Activated T-cell treated with anti-CD3 and anti-CD28 coated beads for 24 hours (primary cell): ENCODE results near the gene LRG1.
A peak's percentile ranks its signal among the peaks of the same experiment; 100 is the strongest.
"Not testable (repeated sequence)": the region's sequence is repeated elsewhere in the genome, so short reads cannot be mapped to it uniquely, and the experiment has no call there.

Source experiments
- DNase-seq: peaks from one replicate; pipeline ENCODE4 v3.0.0-alpha.2; 2020; ENCODE audit warnings: low read depth

The LRG1 gene

DNA sequence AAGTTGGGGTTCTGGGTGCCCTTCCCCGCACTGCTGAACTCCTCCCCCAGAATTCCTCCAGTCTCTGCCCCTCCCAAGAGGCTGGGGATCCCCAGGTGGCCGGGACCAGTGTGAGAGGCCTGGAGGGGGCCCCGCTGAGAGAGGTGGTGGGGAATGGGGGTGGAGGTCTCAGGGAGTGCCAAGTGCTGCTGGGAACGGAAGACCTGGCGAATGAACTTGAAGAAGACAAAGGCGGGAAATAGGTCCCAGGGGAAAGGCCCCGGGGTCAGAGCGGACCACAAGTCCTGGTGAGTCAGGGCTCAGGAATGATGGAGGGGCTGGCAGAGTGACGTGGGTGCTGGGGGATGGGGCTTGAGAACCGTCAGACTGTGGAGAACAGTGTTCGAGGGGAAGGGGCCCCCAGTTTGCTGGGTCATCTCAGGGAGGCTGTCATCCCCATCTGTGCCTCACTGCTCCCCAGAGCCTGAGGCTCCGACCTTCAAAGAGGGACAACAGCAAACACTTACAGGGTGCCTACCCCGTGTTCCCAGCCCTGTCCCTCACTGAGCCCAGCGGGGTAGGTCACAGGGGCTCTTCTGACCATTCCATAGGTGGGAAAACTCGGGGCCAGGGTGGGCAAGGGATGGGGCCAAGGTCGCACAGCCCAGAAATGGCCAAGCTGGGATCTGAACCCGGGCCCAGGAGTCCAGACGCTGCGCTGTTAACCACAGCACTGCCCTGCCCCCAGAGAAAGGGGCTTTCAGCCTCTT is 35.6 kb upstream of the LRG1 start:
- no peak for DNase-seq

DNA sequence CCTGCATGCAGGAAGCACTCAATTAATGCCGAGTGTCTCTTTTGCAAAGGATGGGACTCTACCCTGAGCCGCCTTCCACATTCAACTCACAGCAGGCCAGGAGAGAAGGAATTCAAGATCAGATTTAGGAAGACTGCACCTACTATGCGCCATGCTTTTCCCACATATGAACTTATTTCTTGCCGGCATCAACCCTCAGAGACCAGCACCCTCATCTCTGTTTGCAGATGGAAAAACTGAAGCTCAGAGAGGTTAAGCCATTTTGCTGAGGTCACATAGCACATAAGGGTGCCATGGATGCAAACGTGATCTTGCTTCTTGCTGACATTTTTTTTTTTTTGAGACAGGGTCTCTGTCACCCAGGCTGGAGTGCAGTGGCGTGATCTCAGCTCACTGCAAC is 33.8 kb upstream of the LRG1 start:
- no peak for DNase-seq

DNA sequence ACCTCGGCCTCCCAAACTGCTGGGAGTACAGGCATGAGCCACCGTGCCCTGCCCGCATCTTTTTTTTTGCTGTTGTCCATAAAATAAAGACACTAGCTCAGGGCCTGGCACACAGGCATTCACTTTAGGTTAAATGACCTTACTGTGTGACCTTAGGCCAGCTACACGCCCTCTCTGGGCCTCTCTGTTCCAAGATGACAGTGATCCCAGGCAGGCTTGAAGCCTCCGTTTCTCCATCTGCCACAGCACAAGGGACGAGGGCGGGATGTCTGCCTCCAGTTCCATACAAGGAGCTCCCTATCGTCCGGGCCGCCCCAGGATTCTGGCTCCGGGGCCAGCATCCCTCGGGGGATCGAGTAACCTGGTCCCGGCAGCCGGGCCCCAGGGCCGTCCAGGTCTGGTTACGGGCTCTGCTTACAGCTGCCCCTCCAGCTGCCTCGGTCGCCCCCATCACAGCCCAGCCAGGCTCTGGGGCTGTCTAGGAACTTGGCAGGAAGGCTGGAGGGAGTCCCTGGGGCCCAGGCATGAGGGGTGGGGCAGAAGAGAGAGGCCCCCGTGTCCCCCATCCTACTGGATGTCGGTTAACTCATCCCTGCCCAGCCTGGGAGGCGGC is 31.6 kb upstream of the LRG1 start:
- no peak for DNase-seq

DNA sequence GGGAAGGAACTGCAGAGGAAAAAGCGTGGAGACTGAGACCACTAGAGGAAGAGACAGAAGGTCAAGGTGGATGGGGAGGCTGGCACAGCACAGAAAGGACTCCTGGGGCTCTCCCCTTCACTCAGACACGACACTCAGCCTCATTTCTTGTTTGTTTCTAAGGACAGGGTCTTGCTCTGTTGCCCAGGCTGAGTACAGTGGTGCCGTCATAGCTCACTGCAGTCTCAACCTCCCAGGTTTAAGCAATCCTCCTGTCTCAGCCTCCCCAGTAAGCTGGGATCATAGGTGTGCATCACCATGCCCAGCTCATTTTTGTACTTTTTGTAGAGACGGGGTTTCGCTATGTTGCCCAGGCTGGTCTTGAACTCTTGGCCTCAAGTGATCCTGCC is 31.1 kb upstream of the LRG1 start:
- DNase-seq = no peak

GRCh38 chr19:4570402-4570801 is 30.6 kb upstream of the LRG1 start:
- no peak for DNase-seq

- no peak for DNase-seq
Observed at GRCh38 chr19:4568886-4569285, 29.1 kb upstream of the LRG1 start.

GRCh38 chr19:4567584-4568071 is 27.8 kb upstream of the LRG1 start:
- peak; percentile 56 for DNase-seq

DNA sequence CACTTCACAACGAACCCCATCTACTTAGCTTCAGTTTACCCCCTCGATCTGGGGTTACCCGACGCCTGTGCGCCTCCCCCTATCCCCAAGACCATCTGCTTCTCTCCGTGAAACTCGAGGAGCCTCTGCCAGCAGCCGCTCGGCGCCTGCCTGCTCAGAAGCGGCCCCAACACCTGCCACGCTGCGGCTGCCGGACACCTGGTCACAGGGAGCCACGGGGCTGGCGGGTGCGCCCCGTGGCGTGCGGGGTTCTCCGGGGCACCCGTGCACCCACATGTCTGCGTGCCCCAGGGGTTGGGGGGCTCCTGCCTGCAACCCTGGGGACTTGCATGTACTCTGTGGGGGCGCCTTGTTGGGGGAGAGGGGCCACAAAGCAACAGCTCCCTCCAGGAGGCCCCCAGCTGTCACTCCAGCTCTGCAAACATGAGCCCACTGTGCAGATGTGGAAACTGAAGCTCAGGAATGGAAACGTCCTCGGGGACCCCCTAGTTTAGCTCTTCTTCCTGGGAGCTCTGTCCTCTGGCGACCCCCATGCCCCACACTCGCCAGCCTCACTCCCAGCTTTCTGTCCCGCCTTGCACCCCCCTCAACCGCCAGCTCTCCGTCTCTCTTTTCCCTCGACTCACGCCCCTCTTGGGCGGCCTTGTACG is 26.7 kb upstream of the LRG1 start:
- DNase-seq = no peak

GRCh38 chr19:4563562-4563961 is 23.7 kb upstream of the LRG1 start:
- DNase-seq = not testable (repeated sequence)

- DNase-seq = not testable (repeated sequence)
Observed at GRCh38 chr19:4562085-4562484, 22.2 kb upstream of the LRG1 start.

DNA sequence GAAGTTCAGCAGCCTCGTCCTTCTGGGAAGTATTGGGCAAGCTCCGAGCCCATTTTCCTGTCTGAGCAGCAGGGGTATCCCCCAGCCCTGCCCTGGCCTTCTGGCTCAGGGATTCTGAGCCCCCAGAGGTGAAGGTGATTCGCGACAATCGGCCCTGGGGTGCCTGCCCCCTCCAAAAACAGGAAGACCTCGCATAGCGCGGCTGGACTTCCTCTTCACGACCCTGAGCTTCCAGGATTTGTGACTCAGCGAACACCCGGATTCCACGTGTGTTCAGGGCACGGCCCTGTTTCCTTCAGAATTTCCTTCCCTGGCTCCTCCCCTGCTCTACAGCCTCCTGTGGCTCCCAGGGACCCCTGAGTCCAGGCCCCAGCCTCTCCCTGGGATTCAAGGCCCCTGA is 19.7 kb upstream of the LRG1 start, which contains the start of gene SEMA6B:
TSS of gene SEMA6B (minus strand) at position 116 of the 400 bp plus-strand sequence. CDS start 1,227 bp downstream, outside the sequence.
- DNase-seq = no peak

GRCh38 chr19:4557971-4558941 is 18.4 kb upstream of the LRG1 start:
- DNase-seq = no peak

DNA sequence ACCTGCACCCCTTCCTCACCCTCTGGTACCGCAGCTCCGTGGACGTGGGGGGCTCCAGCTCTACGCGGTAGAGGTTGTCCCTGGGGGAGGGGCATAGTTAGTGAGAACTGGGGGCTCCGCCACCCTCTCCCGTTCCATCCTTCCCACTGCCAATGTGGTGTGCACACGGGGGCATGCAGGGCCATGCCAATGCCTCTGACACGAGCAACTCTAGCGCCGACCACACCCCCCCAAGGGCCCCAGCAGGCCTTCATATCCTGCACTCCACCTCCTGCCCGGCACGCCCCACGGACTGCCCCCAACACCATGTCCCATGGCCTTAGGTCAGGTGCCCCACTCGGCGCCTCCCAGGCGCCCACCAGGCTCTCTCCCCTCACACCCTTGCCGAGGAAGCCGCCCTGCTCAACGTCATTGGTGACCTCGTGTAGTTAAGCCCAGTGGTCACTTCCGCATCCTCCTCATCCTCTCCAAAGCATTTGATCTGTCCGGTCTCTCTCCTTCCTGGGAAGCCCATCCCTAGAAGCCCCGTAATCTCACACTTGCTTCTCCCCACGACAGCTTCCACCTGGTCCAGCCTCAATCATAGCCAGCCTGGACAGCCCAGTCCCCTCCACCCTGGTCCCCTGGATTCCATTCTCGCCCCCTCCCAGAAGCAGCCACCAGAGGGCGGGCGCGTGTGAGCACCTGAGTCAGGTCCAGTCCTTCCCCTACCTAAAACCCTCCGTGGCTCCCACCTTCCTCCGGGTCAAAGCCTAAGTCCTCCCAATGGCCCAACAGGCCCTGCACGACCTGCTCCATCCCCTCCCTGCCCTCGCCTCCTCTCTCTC is 17.5 kb upstream of the LRG1 start:
- no peak for DNase-seq

DNA sequence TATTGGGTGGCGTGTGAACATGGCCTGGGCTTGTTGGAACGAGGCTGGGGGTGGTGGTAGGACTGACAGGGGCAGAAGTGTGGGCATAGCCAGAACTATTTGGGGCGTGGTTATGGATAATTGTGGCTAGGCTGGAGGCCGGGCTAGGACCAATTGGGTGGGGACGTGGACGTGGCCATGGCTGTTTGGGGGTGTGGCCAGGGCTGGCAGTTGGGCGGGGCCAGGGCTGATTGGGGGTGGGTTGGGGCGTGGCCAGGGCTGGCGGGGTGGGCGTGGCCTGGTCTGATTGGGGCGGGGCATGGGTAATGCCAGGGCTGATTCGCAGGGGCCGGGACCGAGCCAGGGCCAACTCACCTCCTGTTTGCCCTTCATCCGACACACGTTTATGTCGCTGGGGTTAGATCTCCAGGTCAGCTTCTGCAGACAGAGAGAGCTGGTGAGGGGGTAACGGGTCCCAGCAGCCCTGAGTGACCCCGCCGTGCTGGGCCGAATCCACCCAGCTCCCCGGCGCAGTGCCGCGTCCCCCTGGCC is 16.8 kb upstream of the LRG1 start:
- no peak for DNase-seq

GRCh38 chr19:4555657-4556561 is 16.1 kb upstream of the LRG1 start:
- DNase-seq = no peak

DNA sequence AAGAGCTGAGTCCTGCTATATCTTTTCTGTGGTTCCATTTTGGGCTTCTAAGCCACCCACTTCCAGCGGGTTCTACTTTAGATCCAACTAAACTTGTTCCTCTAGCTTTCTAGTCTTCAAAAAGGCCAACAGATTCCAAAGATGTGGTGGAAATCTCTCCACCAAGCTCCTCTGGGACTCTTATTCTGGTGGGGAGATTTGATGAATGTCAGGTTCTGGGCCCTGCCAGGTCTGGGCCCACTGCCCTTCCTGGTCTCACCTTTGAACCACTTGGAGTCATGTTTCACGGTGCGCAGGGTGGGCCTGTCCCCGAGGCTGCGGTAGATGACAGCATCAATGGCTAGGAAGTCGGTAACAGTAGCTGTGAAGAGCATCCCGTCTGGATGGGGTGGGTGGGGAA is 14.9 kb upstream of the LRG1 start:
- DNase-seq = no peak

DNA sequence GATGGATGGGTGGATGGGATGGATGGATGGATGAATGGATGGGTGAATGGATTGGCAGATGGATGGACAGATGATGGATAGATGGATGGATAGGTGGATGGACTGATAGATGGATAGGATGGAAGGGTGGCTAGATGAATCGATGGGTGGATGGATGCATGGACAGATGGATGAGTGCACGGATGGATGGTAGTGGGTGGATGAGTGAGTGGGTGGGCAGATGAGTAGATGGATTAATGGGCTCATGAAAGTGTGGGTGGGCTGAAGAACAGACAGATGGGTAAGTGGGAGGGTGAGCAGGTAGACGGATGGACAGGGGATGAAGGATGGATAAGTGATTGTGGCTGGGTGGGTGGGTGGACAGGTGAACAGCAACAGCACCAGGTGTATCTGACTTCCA is 13.9 kb upstream of the LRG1 start:
- DNase-seq = no peak

DNA sequence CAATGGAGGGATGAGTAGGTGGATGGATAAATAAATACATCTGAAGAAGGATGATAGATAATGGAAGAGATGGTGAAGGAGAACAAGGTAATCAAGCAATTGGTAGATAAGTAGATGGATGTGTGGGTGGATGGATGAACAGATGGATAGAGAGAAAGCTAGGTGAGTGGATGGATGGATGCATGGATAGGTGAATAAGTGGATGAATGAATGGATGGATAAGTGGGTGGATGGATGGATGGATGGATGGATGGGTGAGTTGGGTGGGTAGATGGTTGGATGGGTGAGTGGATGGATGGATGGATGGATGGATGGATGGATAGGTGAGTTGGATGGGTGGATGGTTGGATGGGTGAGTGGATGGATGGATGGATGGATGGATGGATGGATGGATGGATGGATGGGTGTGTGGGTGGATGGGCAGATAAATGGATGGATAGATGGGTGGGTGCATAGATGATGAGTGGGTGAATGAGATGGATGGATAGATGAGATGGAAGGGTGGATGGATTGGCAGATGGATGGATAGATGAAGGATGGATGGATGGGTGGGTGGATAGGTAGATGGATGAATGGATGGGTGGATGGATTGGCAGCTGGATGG is 13.4 kb upstream of the LRG1 start:
- DNase-seq = no peak

DNA sequence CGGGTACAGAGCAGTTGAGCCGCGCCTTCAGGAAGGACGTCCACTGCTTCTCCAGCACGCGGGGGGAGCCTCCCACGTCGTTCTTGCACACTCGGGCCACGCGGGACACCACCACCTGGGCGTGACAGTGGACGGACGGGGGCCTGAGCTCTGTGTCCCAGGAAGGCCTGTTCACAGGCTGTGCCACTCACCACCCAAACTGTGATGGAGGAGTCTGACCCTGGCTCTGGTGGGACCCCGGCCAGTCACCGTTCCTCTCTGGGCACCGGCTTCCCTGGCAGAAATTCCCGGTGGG is 12.6 kb upstream of the LRG1 start:
- no peak for DNase-seq
